ENCODE measurements around the gene TBC1D2B.
"Not testable (repeated sequence)": the region's sequence is repeated elsewhere in the genome, so short reads cannot be mapped to it uniquely, and the experiment has no call there.

The TBC1D2B gene

GRCh38 chr15:77997761-77998554, 79.6 kb downstream of the TBC1D2B start:
- not testable (repeated sequence) for H3K27me3 Mint-ChIP-seq (ENCODE audit: low read depth); DNase-seq (ENCODE audit: low spot score); H3K27ac Mint-ChIP-seq; H3K9me3 Mint-ChIP-seq; H3K4me3 Mint-ChIP-seq
- peaks cover 46% of the 10 kb centered on the region for H3K36me3 Mint-ChIP-seq (ENCODE audit: low read depth)
- H3K4me1 Mint-ChIP-seq (ENCODE audit: low read depth): peaks cover 13% of the 10 kb centered on the region

GRCh38 chr15:77997221-77997620, 80.3 kb downstream of the TBC1D2B start:
- Mint-ChIP-seq H3K4me1 (ENCODE audit: low read depth) (peaks cover 13% of the 10 kb centered on the region), H3K36me3 (ENCODE audit: low read depth) (peaks cover 42% of the 10 kb centered on the region)
- H3K27me3 Mint-ChIP-seq (ENCODE audit: low read depth); H3K4me3 Mint-ChIP-seq; H3K27ac Mint-ChIP-seq; H3K9me3 Mint-ChIP-seq; DNase-seq (ENCODE audit: low spot score): not testable (repeated sequence)

GRCh38 chr15:77996713-77997171, 80.8 kb downstream of the TBC1D2B start:
- not testable (repeated sequence) for H3K27ac Mint-ChIP-seq; H3K4me3 Mint-ChIP-seq; H3K9me3 Mint-ChIP-seq; H3K27me3 Mint-ChIP-seq (ENCODE audit: low read depth); DNase-seq (ENCODE audit: low spot score)
- H3K36me3 Mint-ChIP-seq (ENCODE audit: low read depth): peaks cover 40% of the 10 kb centered on the region
- peaks cover 13% of the 10 kb centered on the region for H3K4me1 Mint-ChIP-seq (ENCODE audit: low read depth)

- peaks cover 38% of the 10 kb centered on the region for H3K36me3 Mint-ChIP-seq (ENCODE audit: low read depth)
- H3K4me3 Mint-ChIP-seq; H3K9me3 Mint-ChIP-seq; H3K27me3 Mint-ChIP-seq (ENCODE audit: low read depth); DNase-seq (ENCODE audit: low spot score); H3K27ac Mint-ChIP-seq: not testable (repeated sequence)
- peaks cover 13% of the 10 kb centered on the region for H3K4me1 Mint-ChIP-seq (ENCODE audit: low read depth)
Observed at GRCh38 chr15:77996226-77996625, 81.3 kb downstream of the TBC1D2B start.

- H3K4me3 Mint-ChIP-seq; H3K9me3 Mint-ChIP-seq; H3K27me3 Mint-ChIP-seq (ENCODE audit: low read depth); H3K27ac Mint-ChIP-seq; DNase-seq (ENCODE audit: low spot score): not testable (repeated sequence)
- Mint-ChIP-seq H3K36me3 (ENCODE audit: low read depth) (peaks cover 31% of the 10 kb centered on the region), H3K4me1 (ENCODE audit: low read depth) (peaks cover 13% of the 10 kb centered on the region)
Observed at GRCh38 chr15:77995537-77995918, 82.0 kb downstream of the TBC1D2B start.

GRCh38 chr15:77994893-77995536, 82.5 kb downstream of the TBC1D2B start:
- not testable (repeated sequence) for H3K27me3 Mint-ChIP-seq (ENCODE audit: low read depth); H3K27ac Mint-ChIP-seq; DNase-seq (ENCODE audit: low spot score); H3K4me1 Mint-ChIP-seq (ENCODE audit: low read depth); H3K9me3 Mint-ChIP-seq; H3K4me3 Mint-ChIP-seq
- H3K36me3 Mint-ChIP-seq (ENCODE audit: low read depth): peaks cover 26% of the 10 kb centered on the region

GRCh38 chr15:77993970-77994693, 83.4 kb downstream of the TBC1D2B start:
- Mint-ChIP-seq H3K27ac (peak overlapping the region; percentile 36), H3K36me3 (ENCODE audit: low read depth) (peaks cover 23% of the 10 kb centered on the region)
- H3K4me1 Mint-ChIP-seq (ENCODE audit: low read depth); H3K9me3 Mint-ChIP-seq; H3K27me3 Mint-ChIP-seq (ENCODE audit: low read depth); H3K4me3 Mint-ChIP-seq; DNase-seq (ENCODE audit: low spot score): not testable (repeated sequence)

- DNase-seq (ENCODE audit: low spot score): no peak
- H3K27me3 Mint-ChIP-seq (ENCODE audit: low read depth): no peaks in the 10 kb centered on the region
- H3K4me3 Mint-ChIP-seq: no peak overlapping the region
Observed at GRCh38 chr15:77993374-77993911, 84.1 kb downstream of the TBC1D2B start.

GRCh38 chr15:77992356-77993222, 84.9 kb downstream of the TBC1D2B start:
- Mint-ChIP-seq H3K4me1 (ENCODE audit: low read depth) (peaks cover 8% of the 10 kb centered on the region), H3K27ac (no peak overlapping the region), H3K9me3 (no peaks in the 10 kb centered on the region), H3K27me3 (ENCODE audit: low read depth) (no peaks in the 10 kb centered on the region), H3K4me3 (no peak overlapping the region), H3K36me3 (ENCODE audit: low read depth) (peaks cover 14% of the 10 kb centered on the region)
- DNase-seq (ENCODE audit: low spot score): no peak

More at GRCh38 chr15:77993374-77993911, 84.1 kb downstream of the TBC1D2B start:
- no peaks in the 10 kb centered on the region for H3K9me3 Mint-ChIP-seq
- peaks cover 9% of the 10 kb centered on the region for H3K4me1 Mint-ChIP-seq (ENCODE audit: low read depth)
- H3K27ac Mint-ChIP-seq: peak overlapping the region; percentile 36
- H3K36me3 Mint-ChIP-seq (ENCODE audit: low read depth): peaks cover 21% of the 10 kb centered on the region

- H3K9me3 Mint-ChIP-seq; H3K4me3 Mint-ChIP-seq; H3K27me3 Mint-ChIP-seq (ENCODE audit: low read depth); H3K36me3 Mint-ChIP-seq (ENCODE audit: low read depth); DNase-seq (ENCODE audit: low spot score); H3K4me1 Mint-ChIP-seq (ENCODE audit: low read depth): not testable (repeated sequence)
- peak overlapping the region; percentile 10 for H3K27ac Mint-ChIP-seq
Observed at GRCh38 chr15:77991658-77992201, 85.8 kb downstream of the TBC1D2B start.

- Mint-ChIP-seq H3K36me3 (ENCODE audit: low read depth) (peaks cover 6% of the 10 kb centered on the region), H3K27ac (peak overlapping the region; percentile 77), H3K9me3 (no peaks in the 10 kb centered on the region), H3K4me3 (no peak overlapping the region), H3K4me1 (ENCODE audit: low read depth) (peaks cover 7% of the 10 kb centered on the region), H3K27me3 (ENCODE audit: low read depth) (no peaks in the 10 kb centered on the region)
- DNase-seq (ENCODE audit: low spot score): no peak
Observed at GRCh38 chr15:77991029-77991406, 86.5 kb downstream of the TBC1D2B start.

GRCh38 chr15:77989296-77990143, 88.0 kb downstream of the TBC1D2B start:
- Mint-ChIP-seq H3K27ac (no peak overlapping the region), H3K36me3 (ENCODE audit: low read depth) (peaks cover 6% of the 10 kb centered on the region), H3K4me3 (no peak overlapping the region), H3K27me3 (ENCODE audit: low read depth) (no peaks in the 10 kb centered on the region), H3K4me1 (ENCODE audit: low read depth) (peaks cover 7% of the 10 kb centered on the region), H3K9me3 (no peaks in the 10 kb centered on the region)
- no peak for DNase-seq (ENCODE audit: low spot score)

Measured in T-helper 2 cell treated with Interferon-gamma antibody and Interleukin-4, amounts not matched to agents 5 μg/mL and 100 μg/mL, for 36 hours (primary cell).